ENCODE results near the gene PCNT. TPM values are rescaled to one million over a fixed set of nuclear protein-coding genes. Genes with fewer than 3 reads are reported as not detected.

PCNT gene
- total and polyA plus RNA-seq, 2 of the 8 experiments (the other 6 are each of a cell fraction or from before 2014, with no cell fraction given), result 9.9 to 45.1 TPM

- Histone ChIP-seq H3K14ac (ENCODE audit: insufficient read length) (no peak overlapping the region), H3K23me2 (ENCODE audit: low read depth, low read length) (peaks cover 3% of the 10 kb centered on the region), H3K18ac (ENCODE audit: extremely low read depth, low read length) (no peak overlapping the region), H2AFZ (ENCODE audit: low read length) (no peak overlapping the region), H2BK120ac (replicated peaks; ENCODE audit: low read depth, low read length) (no peak overlapping the region), H3K9me3 (ENCODE audit: insufficient read depth in 2 of 2, low read depth in 1 of 2, low read length in 1 of 2) (no peaks in the 10 kb centered on the region), H3K79me1 (ENCODE audit: low read depth, low read length) (peaks cover 7% of the 10 kb centered on the region), H3K4ac (replicated peaks; ENCODE audit: insufficient read length, low read depth, low read length) (no peak overlapping the region), H3K36me3 (ENCODE audit: control insufficient read depth in 2 of 4, insufficient read depth in 4 of 4, low read length in 3 of 4) (peaks cover 2 to 32% (median 21%) of the 10 kb centered on the region in 4 experiments; a peak in 7 of 8 replicates), H3K27me3 (replicated peaks in 1 of 4; ENCODE audit: control insufficient read depth in 3 of 4, extremely low read depth in 1 of 4, insufficient read depth in 3 of 4, low read length in 3 of 4) (no peaks in the 10 kb centered on the region), H3K23ac (ENCODE audit: insufficient read length) (no peak overlapping the region), H3K9ac (replicated peaks in 1 of 4; ENCODE audit: extremely low read depth in 1 of 4, low read depth in 3 of 4, low read length in 3 of 4) (no peak overlapping the region), H4K8ac (ENCODE audit: extremely low read depth, insufficient read depth, low read length) (no peak overlapping the region), H2BK20ac (ENCODE audit: low read length) (no peak overlapping the region), H3K4me3 (ENCODE audit: extremely low read depth in 1 of 4, insufficient read depth in 2 of 4, low read depth in 3 of 4, low read length in 4 of 4) (no peak overlapping the region), H3K4me2 (ENCODE audit: insufficient read depth in 1 of 2, low read depth in 2 of 2, low read length in 2 of 2) (no peak overlapping the region), H3K4me1 (replicated peaks in 1 of 4; ENCODE audit: control insufficient read depth in 3 of 4, insufficient read depth in 4 of 4, low read length in 3 of 4) (no peaks in the 10 kb centered on the region; a peak in 4 of 7 replicates), H2BK12ac (ENCODE audit: low read depth, low read length) (no peak overlapping the region), H3K56ac (replicated peaks; ENCODE audit: insufficient read length, low read depth, low read length) (no peak overlapping the region), H3K27ac (ENCODE audit: low read depth, low read length) (no peak overlapping the region), H2AK5ac (ENCODE audit: low read depth, low read length) (no peak overlapping the region), H4K5ac (ENCODE audit: insufficient read length, low read depth, low read length) (no peak overlapping the region), H4K20me1 (replicated peaks in 1 of 2; ENCODE audit: control insufficient read depth in 1 of 2, insufficient read depth in 2 of 2, low read length in 2 of 2) (peaks cover 0 to 6% of the 10 kb centered on the region in 2 experiments), H4K91ac (replicated peaks; ENCODE audit: insufficient read length, low read length) (no peak overlapping the region), H2BK5ac (ENCODE audit: low read depth, low read length) (no peak overlapping the region), H3K79me2 (ENCODE audit: control insufficient read depth in 1 of 2, insufficient read depth in 2 of 2, low read length in 2 of 2) (peaks cover 0 to 48% of the 10 kb centered on the region in 2 experiments; a peak in 3 of 4 replicates), H2BK15ac (ENCODE audit: low read length) (no peak overlapping the region)
- CTCF ChIA-PET (ENCODE audit: partially characterized antibody), result interaction anchor here (0.7 to 0.8 kb wide), 2 partner anchors 14 to 106 kb away, joined by 3 to 4 read pairs; no protein-coding TSS in a partner anchor
- POLR2A ChIA-PET (ENCODE audit: partially characterized antibody), result no interaction called here
- FAIRE-seq (no peak), DNase-seq (ENCODE audit: low read depth in 1 of 2, low spot score in 2 of 2) (no peak)
- WGBS, 2 experiments (ENCODE audit: extremely low coverage in 1 of 2, insufficient coverage in 1 of 2, insufficient read length in 1 of 2, insufficient replicate concordance in 2 of 2, low coverage in 1 of 2, low lambda C conversion rate in 2 of 2, missing lambda C conversion rate in 1 of 2), result 98% methylated on average over 2 of the region's 2 CpGs; no CpG with 5 or more reads in 1 of the 2 experiments
- no peak for TF ChIP-seq RXRA (IDR thresholded peaks at IDR 0.05; ENCODE audit: insufficient read depth, low read depth, low read length)
- TF ChIP-seq BRCA1 (IDR thresholded peaks at IDR 0.05; ENCODE audit: low read depth, low read length), result no peak
- no peak for TF ChIP-seq KDM4A (IDR thresholded peaks at IDR 0.05; ENCODE audit: low read depth, low read length, severe bottlenecking)
Measured at GRCh38 chr21:46329796-46330195, 5.8 kb downstream of the PCNT start.
